H1 (cell line): ENCODE measurements around the gene TSR3. TPM values are rescaled to one million over a fixed set of nuclear protein-coding genes. Genes with fewer than 3 reads are reported as not detected.

ENCODE experiments used
- CTCF ChIA-PET: fragments of 300-600 bp; sonication (Branson Sonifier 250); formaldehyde crosslinking; loops from one replicate; lab custom pipeline; 2021; ENCODE audit not compliant: partially characterized antibody; lab: Charles Lee
- POLR2A ChIA-PET: fragments of 300-600 bp; sonication (Branson Sonifier 250); formaldehyde crosslinking; loops from one replicate; lab custom pipeline; 2021; ENCODE audit warnings: inconsistent platforms; ENCODE audit not compliant: partially characterized antibody; lab: Charles Lee
- DNase-seq, 2 experiments: peaks; one replicate each; pipeline versions ENCODE4 v3.0.0 to v3.0.0-alpha.2; 2010 to 2022; ENCODE audit warnings: low spot score in 2 of 2, low read depth in 1 of 2, mixed read lengths in 1 of 2
- FAIRE-seq: peaks from 2 replicates; lab custom pipeline; 2011; peaks lifted over from hg19 to GRCh38; lab: Jason Lieb, UNC
- H2AFZ ChIP-seq: 2 replicates; pipeline ENCODE4 v1.8.1; 2012; ENCODE audit warnings: low read length, inconsistent platforms
- H2AK5ac ChIP-seq: 2 replicates; pipeline ENCODE4 v1.6.1; 2013; ENCODE audit warnings: low read depth, low read length
- H2BK120ac ChIP-seq: replicated peaks from 2 replicates; pipeline ENCODE3; 2013; ENCODE audit warnings: low read depth, low read length, inconsistent platforms
- H2BK12ac ChIP-seq: 2 replicates; pipeline ENCODE4 v1.6.1; 2013; ENCODE audit warnings: low read depth, low read length
- H2BK15ac ChIP-seq: 2 replicates; pipeline ENCODE4 v1.6.1; 2013; ENCODE audit warnings: low read length
- H2BK20ac ChIP-seq: 2 replicates; pipeline ENCODE4 v1.6.1; 2013; ENCODE audit warnings: low read length
- H2BK5ac ChIP-seq: 2 replicates; pipeline ENCODE4 v1.6.1; 2013; ENCODE audit warnings: low read depth, low read length
- H3K14ac ChIP-seq: 2 replicates; pipeline ENCODE4 v1.6.1; 2013; ENCODE audit warnings: inconsistent platforms; ENCODE audit not compliant: insufficient read length
- H3K18ac ChIP-seq: 2 replicates; pipeline ENCODE4 v1.6.1; 2013; ENCODE audit warnings: low read length; ENCODE audit errors: extremely low read depth
- H3K23ac ChIP-seq: 2 replicates; pipeline ENCODE4 v1.6.1; 2013; ENCODE audit warnings: inconsistent platforms; ENCODE audit not compliant: insufficient read length
- H3K23me2 ChIP-seq: 2 replicates; pipeline ENCODE4 v1.6.1; 2013; ENCODE audit warnings: low read depth, low read length
- H3K27ac ChIP-seq: 2 replicates; pipeline ENCODE4 v1.6.1; 2011; ENCODE audit warnings: low read depth, low read length, inconsistent platforms
- H3K27me3 ChIP-seq, 4 experiments: replicated peaks in 1 of 4; 1 replicate in 1 of 4; 2 replicates in 3 of 4; pipeline versions ENCODE4 v1.6.1 to v1.8.1; 2011 to 2013; ENCODE audit warnings: low read length in 3 of 4, mild to moderate bottlenecking in 3 of 4, inconsistent platforms in 2 of 4, mixed read lengths in 2 of 4, moderate library complexity in 1 of 4; ENCODE audit not compliant: control insufficient read depth in 3 of 4, insufficient read depth in 3 of 4; ENCODE audit errors: extremely low read depth in 1 of 4
- H3K36me3 ChIP-seq, 4 experiments: 2 replicates each; pipeline versions ENCODE4 v1.6.1 to v1.8.1; 2011 to 2013; ENCODE audit warnings: mild to moderate bottlenecking in 4 of 4, low read length in 3 of 4, moderate library complexity in 2 of 4, control low read depth in 1 of 4, inconsistent platforms in 1 of 4; ENCODE audit not compliant: insufficient read depth in 4 of 4, control insufficient read depth in 2 of 4
- H3K4ac ChIP-seq: replicated peaks from 2 replicates; pipeline ENCODE3; 2013; ENCODE audit warnings: low read length, low read depth, mixed read lengths, inconsistent platforms; ENCODE audit not compliant: insufficient read length
- H3K4me1 ChIP-seq, 4 experiments: replicated peaks in 1 of 4; 1 replicate in 1 of 4; 2 replicates in 3 of 4; pipeline versions ENCODE4 v1.6.1 to v1.8.1; 2011 to 2013; ENCODE audit warnings: low read length in 3 of 4, inconsistent platforms in 2 of 4, mixed read lengths in 1 of 4; ENCODE audit not compliant: insufficient read depth in 4 of 4, control insufficient read depth in 3 of 4
- H3K4me2 ChIP-seq, 2 experiments: 2 replicates each; pipeline versions ENCODE4 v1.6.1 to v1.8.1; 2011 to 2013; ENCODE audit warnings: low read depth in 2 of 2, low read length in 2 of 2, control low read depth in 1 of 2, inconsistent platforms in 1 of 2, mild to moderate bottlenecking in 1 of 2; ENCODE audit not compliant: insufficient read depth in 1 of 2
- H3K4me3 ChIP-seq, 4 experiments: fragments of 200-600, 300-600 bp in 1 of 4; sonication (generic), shearing (Covaris generic), sonication (Bioruptor Twin) in 1 of 4; 2 replicates each; pipeline versions ENCODE4 v1.5.1 to v1.8.1; 2011 to 2016; ENCODE audit warnings: low read length in 4 of 4, low read depth in 3 of 4, control low read depth in 2 of 4, inconsistent platforms in 2 of 4, mild to moderate bottlenecking in 2 of 4, mixed read lengths in 1 of 4, moderate library complexity in 1 of 4; ENCODE audit not compliant: insufficient read depth in 2 of 4; ENCODE audit errors: extremely low read depth in 1 of 4
- H3K56ac ChIP-seq: replicated peaks from 2 replicates; pipeline ENCODE3; 2013; ENCODE audit warnings: low read depth, mild to moderate bottlenecking, mixed read lengths, low read length, inconsistent platforms; ENCODE audit not compliant: insufficient read length
- H3K79me1 ChIP-seq: 2 replicates; pipeline ENCODE4 v1.6.1; 2013; ENCODE audit warnings: low read depth, low read length, control low read depth
- H3K79me2 ChIP-seq, 2 experiments: 2 replicates each; pipeline versions ENCODE4 v1.6.1 to v1.8.1; 2012 to 2013; ENCODE audit warnings: low read length in 2 of 2, mild to moderate bottlenecking in 2 of 2, inconsistent platforms in 1 of 2; ENCODE audit not compliant: insufficient read depth in 2 of 2, control insufficient read depth in 1 of 2
- H3K9ac ChIP-seq, 4 experiments: replicated peaks in 1 of 4; 1 replicate in 1 of 4; 2 replicates in 3 of 4; pipeline versions ENCODE4 v1.6.1 to v1.8.1; 2011 to 2013; ENCODE audit warnings: low read depth in 3 of 4, low read length in 3 of 4, control low read depth in 2 of 4, mild to moderate bottlenecking in 2 of 4, moderate library complexity in 2 of 4, inconsistent platforms in 1 of 4; ENCODE audit errors: extremely low read depth in 1 of 4
- H3K9me3 ChIP-seq, 2 experiments: 2 replicates each; pipeline versions ENCODE4 v1.6.1 to v1.8.1; 2012 to 2013; ENCODE audit warnings: mild to moderate bottlenecking in 2 of 2, moderate library complexity in 2 of 2, control low read depth in 1 of 2, inconsistent platforms in 1 of 2, low read depth in 1 of 2, low read length in 1 of 2, mixed read lengths in 1 of 2; ENCODE audit not compliant: insufficient read depth in 2 of 2
- H4K20me1 ChIP-seq, 2 experiments: replicated peaks in 1 of 2; 2 replicates each; pipeline versions ENCODE3 to v1.8.1; 2011 to 2013; ENCODE audit warnings: inconsistent platforms in 2 of 2, low read length in 2 of 2, mild to moderate bottlenecking in 1 of 2; ENCODE audit not compliant: insufficient read depth in 2 of 2, control insufficient read depth in 1 of 2
- H4K5ac ChIP-seq: 2 replicates; pipeline ENCODE4 v1.6.1; 2013; ENCODE audit warnings: low read length, low read depth, mixed read lengths, inconsistent platforms; ENCODE audit not compliant: insufficient read length
- H4K8ac ChIP-seq: 2 replicates; pipeline ENCODE4 v1.8.0; 2013; ENCODE audit warnings: mild to moderate bottlenecking, moderate library complexity, low read length, inconsistent platforms; ENCODE audit not compliant: insufficient read depth; ENCODE audit errors: extremely low read depth
- H4K91ac ChIP-seq: replicated peaks from 2 replicates; pipeline ENCODE3; 2013; ENCODE audit warnings: low read length, mixed read lengths, inconsistent platforms; ENCODE audit not compliant: insufficient read length
- CBX8 ChIP-seq: fragments of 300-800, 300-1000 bp; sonication (generic); IDR thresholded peaks from 2 replicates; pipeline ENCODE4 v1.7.1; 2016; ENCODE audit warnings: low read depth, low read length, borderline replicate concordance
- HDAC6 ChIP-seq: IDR thresholded peaks from one replicate; pipeline ENCODE4 v1.7.1; 2012; ENCODE audit warnings: low read depth, mild to moderate bottlenecking, inconsistent platforms, low read length, moderate library complexity
- NRF1 ChIP-seq: IDR thresholded peaks from 2 replicates; pipeline ENCODE4 v1.6.1; 2011; ENCODE audit warnings: mild to moderate bottlenecking, low read depth, low read length, improper control_type of control experiment
- PHF8 ChIP-seq: fragments of 200-600 bp; sonication (generic); conservative IDR thresholded peaks from 2 replicates; pipeline ENCODE4 v1.7.1; 2012; ENCODE audit warnings: low read depth, mild to moderate bottlenecking, inconsistent platforms, low read length, moderate library complexity
- POLR2AphosphoS5 ChIP-seq: IDR thresholded peaks from 2 replicates; pipeline ENCODE4 v1.6.1; 2011; ENCODE audit warnings: low read depth, low read length
- SIN3A ChIP-seq, 2 experiments: IDR thresholded peaks in 1 of 2; conservative IDR thresholded peaks in 1 of 2; 2 replicates each; pipeline ENCODE4 v1.6.1; 2011 to 2012; ENCODE audit warnings: low read length in 2 of 2, improper control_type of control experiment in 1 of 2, low read depth in 1 of 2, mild to moderate bottlenecking in 1 of 2
- ZNF274 ChIP-seq: IDR thresholded peaks from 2 replicates; pipeline ENCODE4 v1.7.0; 2012; ENCODE audit warnings: low read length, borderline replicate concordance; ENCODE audit errors: extremely low read depth
- WGBS, 2 experiments: shearing (Covaris generic) in 1 of 2; methylation state at CpG; one replicate each; pipeline versions ENCODE4 v1.1.6 to v1.1.7; 2013 to 2015; ENCODE audit warnings: low lambda C conversion rate in 2 of 2, mixed read lengths in 2 of 2, inconsistent platforms in 1 of 2, low coverage in 1 of 2, missing lambda C conversion rate in 1 of 2; ENCODE audit not compliant: insufficient replicate concordance in 2 of 2, insufficient coverage in 1 of 2, insufficient read length in 1 of 2; ENCODE audit errors: extremely low coverage in 1 of 2, missing lambda C conversion rate in 1 of 2; 5-methylcytosine and 5-hydroxymethylcytosine counted together
- polyA plus RNA-seq, 7 experiments: library from polyadenylated mRNA; depleted of rRNA in 3 of 7; stranded (reverse) in 5 of 7; unstranded in 2 of 7; fragments of >200 nt in 5 of 7; fragments of 200-250 nt in 2 of 7; gene quantifications; 1 replicate in 5 of 7; 2 replicates in 1 of 7; 4 replicates in 1 of 7; pipeline versions ENCODE4 v1.2.1 to v1.2.3, GENCODE V29; 2011 to 2013; ENCODE audit warnings: missing spikeins in 2 of 7, mixed read lengths in 2 of 7
- total RNA-seq: library from RNA; stranded (reverse); fragmentation: NEBNext Ultra II Directional; extraction: Animal tissue kit (Norgen Biotek cat#: 25700); gene quantifications from 2 replicates; pipeline ENCODE4 v1.2.1, GENCODE V29; 2021
- TF ChIP-seq, protein P1 (sequence below): IDR thresholded peaks from 2 replicates; pipeline ENCODE4 v1.6.1; 2011; ENCODE audit warnings: low read length, improper control_type of control experiment

Gene TSR3
- total and polyA plus RNA-seq, 2 of the 8 experiments (the other 6 are each of a cell fraction or from before 2014, with no cell fraction given): 43.1 to 52.3 TPM

GRCh38 chr16:1309888-1310831 is 41.5 kb downstream of the TSR3 start:
- Histone ChIP-seq H2BK5ac (no peak overlapping the region), H3K9ac (peak overlapping the region; percentile 95 to 100 (median 100)), H4K8ac (peak overlapping the region; percentile 86; the same call in 1 of the 2 replicates), H2BK15ac (no peak overlapping the region), H3K14ac (no peak overlapping the region), H4K20me1 (peaks cover 44 to 45% of the 10 kb centered on the region in 2 experiments), H2BK20ac (no peak overlapping the region), H2AK5ac (no peak overlapping the region; the same call in 1 of the 2 replicates), H3K27me3 (no peaks in the 10 kb centered on the region), H3K79me2 (peaks cover 36 to 55% of the 10 kb centered on the region in 2 experiments), H2AFZ (no peak overlapping the region), H3K4me1 (peaks cover 0 to 12% (median 5%) of the 10 kb centered on the region in 4 experiments; a peak in 5 of 7 replicates), H3K4me3 (peak overlapping the region; percentile 89 to 98 (median 96)), H3K56ac (no peak overlapping the region), H2BK12ac (no peak overlapping the region), H3K4me2 (peak overlapping the region; percentile 96 to 99), H3K27ac (no peak overlapping the region; the same call in 1 of the 2 replicates), H3K36me3 (peaks cover 3 to 23% (median 12%) of the 10 kb centered on the region in 4 experiments; a peak in 6 of 8 replicates), H3K79me1 (peaks cover 3% of the 10 kb centered on the region; the same call in 1 of the 2 replicates), H4K91ac (no peak overlapping the region), H3K18ac (no peak overlapping the region), H3K9me3 (no peaks in the 10 kb centered on the region), H3K4ac (no peak overlapping the region), H4K5ac (no peak overlapping the region), H3K23ac (no peak overlapping the region), H3K23me2 (peaks cover 22% of the 10 kb centered on the region), H2BK120ac (no peak overlapping the region)
- CTCF ChIA-PET: interaction anchor here (1.4 to 1.9 kb wide), 2 partner anchors 10 to 26 kb away, joined by 3 to 4 read pairs; no protein-coding TSS in a partner anchor
- no peak for DNase-seq
- POLR2A ChIA-PET: interaction anchor here (1.0 to 11.4 kb wide), 11 partner anchors 10 to 193 kb away, joined by 3 to 106 read pairs (median 4); no protein-coding TSS in a partner anchor
- 5% methylated on average over 35 of the region's 77 CpGs; no CpG with 5 or more reads in 1 of the 2 experiments for WGBS, 2 experiments
- no peak for FAIRE-seq
- TF ChIP-seq PHF8 (no peak), CBX8 (no peak), HDAC6 (no peak), NRF1 (no peak), ZNF274 (no peak), POLR2AphosphoS5 (no peak), SIN3A (conservative IDR thresholded peaks at IDR 0.05 in 1 of 2, IDR thresholded peaks at IDR 0.05 in 1 of 2; ENCODE audit: low read depth in 1 of 2, low read length in 2 of 2) (peak; percentile 16 to 21; a peak in 1 of 4 replicates)
- TF ChIP-seq, protein P1, sequence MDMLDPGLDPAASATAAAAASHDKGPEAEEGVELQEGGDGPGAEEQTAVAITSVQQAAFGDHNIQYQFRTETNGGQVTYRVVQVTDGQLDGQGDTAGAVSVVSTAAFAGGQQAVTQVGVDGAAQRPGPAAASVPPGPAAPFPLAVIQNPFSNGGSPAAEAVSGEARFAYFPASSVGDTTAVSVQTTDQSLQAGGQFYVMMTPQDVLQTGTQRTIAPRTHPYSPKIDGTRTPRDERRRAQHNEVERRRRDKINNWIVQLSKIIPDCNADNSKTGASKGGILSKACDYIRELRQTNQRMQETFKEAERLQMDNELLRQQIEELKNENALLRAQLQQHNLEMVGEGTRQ: no peak
